AG08395 (cell line): ENCODE data around the gene CCR7.

Experiments
- DNase-seq: peaks from one replicate; pipeline ENCODE4 v3.0.0; 2012; ENCODE audit warnings: mixed read lengths, low spot score

CCR7 gene

DNA sequence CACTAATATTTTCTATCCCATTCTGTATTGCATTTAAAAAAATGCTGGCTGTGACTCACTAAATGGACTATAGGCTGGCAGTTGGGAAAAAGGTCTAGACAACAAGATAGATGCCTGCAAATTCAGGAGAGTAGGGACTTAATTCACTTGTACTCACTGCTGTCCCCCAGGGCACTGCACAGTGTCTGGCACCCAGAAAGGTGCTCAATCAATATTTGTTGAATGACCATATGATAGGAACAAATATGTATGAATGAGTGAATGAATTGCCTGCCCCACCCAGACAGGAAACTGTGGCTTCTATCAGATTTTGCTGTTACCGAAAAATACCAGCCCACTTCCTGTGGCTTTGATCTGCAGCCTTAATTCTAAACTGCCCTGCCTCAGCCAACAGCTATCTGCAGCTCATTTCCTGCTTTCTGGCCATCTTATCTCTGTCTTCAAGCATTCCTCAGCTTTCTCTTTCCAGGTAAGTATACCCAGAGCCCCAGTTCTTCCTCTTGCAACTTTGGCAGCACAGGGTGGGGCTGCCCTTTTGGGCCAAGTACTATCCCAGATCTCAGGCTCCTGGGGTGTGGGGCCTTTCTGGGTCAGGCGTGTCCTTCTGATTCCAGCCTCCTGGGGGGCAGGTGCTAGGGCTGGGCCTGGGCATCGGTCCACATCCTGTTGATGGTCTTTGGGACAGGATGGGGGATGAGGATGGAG lies 48.5 kb downstream of the CCR7 start:
- peak; percentile 49 for DNase-seq

DNA sequence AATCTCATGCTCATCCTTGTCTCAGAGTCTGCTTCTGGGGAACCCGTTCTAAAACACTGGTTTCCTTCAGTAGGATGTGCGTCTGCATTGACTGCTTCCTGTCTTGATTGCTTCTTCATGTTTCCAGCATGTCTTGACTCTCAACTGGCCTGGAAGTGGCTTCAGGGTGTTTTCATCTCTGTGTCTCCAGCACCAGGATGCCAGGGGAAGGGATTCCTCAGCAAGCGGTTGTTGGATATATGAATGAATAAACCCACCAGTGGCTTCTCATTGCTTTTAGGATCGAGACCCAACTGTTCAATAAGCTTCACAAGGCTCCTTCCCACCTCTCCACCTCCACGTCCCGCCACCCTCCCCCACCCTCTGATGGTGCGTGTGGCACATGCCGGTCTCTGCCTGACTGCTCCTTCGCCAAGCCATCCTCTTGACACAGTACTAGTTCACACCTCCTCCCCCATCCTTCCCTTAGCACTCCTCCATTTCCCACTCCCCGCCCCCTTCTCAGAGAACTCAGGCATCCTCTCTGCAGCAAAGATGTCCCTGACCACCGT lies 49.7 kb downstream of the CCR7 start:
- no peak for DNase-seq

DNA sequence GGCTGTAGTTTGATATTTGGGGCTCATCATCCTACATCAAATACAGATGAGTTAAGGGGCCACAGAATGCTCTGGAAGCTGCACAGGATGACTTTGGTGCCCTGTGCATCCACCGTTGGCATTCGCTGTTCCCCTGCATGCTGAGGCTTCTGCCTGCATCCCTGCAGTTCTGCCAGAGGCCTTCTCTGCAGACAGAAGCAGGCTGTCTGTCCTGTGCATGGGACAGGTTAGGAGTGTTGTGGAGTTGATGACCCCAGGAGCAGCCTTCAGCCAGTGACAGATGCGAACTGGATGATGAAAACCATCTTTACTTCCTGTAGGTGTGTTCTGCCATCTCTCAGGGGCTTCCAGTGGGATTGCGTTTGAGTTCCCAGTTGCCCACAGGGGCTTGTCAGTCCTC lies 50.3 kb downstream of the CCR7 start:
- no peak for DNase-seq

DNA sequence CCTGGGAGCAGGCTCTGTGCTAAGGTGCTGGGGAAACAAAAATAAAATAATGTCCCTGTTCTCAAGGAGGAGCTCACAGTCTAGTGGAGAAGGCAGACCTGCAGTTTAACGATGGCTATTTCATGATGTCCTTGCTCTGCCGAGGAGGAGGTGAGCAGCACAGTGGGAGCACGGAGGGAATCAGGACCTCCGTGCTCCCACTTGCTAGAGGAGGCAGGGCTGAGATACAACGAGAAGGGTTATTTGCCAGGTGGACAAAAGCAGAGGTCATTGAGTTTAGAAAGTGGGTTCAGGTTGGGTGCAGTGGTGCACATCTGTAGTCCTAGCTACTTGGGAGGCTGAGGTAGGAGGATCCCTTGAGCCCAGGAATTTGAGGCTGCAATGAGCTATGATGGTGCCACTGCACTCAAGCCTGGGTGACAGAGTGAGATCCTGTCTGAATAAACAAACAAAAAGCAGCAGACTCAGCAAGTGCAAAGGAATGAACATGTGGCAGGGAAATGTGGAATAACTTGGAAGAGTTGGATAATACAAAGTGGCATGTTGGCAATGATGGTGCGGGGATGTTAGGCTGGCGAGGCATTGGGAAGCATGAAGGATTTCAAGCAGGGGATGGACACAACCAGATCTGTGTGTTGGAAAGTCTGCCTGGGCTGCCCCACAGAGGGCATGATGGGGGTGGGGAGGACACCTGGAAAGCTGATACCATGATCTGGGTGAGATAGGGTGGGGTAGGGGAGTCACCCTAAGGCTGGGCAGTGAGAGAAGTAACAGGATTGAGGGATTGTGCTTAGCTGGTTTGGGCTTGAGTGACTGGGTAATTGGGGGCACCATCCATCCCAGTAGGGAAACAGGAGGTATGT lies 51.0 kb downstream of the CCR7 start:
- DNase-seq = no peak

DNA sequence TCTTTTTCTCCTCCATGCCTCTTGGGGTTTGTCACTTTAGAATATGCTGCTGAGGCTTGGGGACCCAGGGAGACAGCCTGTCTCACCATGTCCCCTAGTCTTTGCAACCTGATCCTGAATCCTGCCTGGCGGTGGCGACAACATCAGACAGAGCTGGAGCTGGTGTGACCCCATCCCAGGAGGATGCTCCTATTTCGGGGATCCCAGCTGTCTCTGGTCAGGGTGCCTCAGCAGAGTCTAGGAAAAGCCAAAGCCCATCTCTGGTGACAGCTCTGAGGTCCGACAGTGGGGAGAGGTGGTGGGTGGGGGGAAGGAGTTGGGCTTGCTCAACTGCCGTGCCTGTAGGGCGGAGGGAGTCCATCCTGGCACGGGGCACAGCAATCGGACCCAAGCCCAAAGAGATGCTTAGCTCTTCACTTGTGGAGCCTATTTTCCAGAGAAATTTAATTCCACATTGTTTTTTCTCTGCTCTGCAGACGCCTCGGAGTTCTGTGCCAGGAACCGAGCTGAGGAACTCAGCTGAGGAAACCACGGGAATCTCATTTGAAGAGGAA lies 53.5 kb downstream of the CCR7 start:
- DNase-seq = no peak

DNA sequence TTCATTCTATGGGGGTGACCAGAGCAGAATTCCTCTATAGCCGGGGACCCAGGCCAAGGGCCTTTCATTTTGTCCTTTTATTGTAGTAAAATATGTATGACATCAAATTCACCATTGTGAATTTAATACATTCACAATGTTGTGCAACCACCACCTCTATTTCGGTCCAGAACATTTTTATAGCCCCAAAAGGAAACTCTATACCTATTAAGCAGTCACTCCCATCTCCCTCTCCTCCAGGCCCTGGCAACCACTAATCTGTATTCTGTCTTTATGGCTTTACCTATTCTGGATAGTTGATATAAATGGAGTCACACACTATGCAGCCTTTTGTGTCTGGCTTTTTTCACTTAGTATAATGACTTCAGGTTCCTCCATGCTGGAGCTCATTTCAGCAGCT lies 54.1 kb downstream of the CCR7 start:
- no peak for DNase-seq

DNA sequence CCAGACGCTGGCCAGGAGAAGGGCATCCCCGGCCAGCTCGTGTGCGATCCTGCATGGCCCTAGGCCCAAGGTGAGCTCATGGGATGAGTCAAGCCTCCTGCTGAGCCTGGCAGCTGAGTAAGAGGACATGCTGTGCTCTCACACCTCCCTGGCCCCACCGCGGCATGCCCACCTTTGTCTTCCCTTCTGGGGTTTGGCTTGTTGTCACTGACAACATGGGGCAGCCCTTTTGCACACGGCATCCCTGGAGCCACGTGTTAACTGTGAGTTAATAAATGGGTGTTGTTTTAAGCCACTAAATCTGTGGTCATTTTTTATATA lies 55.0 kb downstream of the CCR7 start:
- no peak for DNase-seq

DNA sequence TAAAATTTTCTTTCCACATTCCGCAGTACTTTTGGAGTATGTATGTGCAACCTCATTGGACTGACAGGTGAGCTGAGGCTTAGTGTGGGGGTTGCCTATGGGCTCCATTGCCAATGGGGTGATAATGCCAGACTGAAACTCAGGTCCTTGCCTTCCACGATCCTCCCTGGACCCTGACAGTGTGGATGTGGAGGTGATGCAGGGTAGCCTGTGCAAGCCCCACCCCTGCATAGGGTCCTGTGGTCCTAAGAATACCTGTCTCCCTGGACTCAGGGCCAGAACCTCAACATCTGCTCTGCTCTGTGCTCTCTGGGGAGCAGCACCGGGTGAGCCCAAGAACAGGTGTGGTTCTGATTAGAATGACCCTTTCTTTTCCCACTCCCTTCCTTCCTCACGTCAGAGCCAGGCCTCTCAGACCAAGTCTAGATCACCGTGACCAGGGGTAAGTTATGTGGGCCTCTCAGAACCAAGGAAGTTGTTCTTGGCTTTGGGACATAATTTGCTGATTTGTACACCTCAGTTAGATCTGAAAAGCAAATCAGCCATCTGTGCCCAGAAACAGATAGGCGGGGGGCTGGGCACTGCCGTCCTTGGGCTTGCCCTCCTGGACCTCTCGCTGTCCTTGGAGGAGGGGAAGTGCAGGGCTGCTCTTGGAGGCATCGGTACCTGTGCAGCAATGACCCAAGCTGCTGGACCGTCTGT lies 55.5 kb downstream of the CCR7 start:
- DNase-seq = no peak

DNA sequence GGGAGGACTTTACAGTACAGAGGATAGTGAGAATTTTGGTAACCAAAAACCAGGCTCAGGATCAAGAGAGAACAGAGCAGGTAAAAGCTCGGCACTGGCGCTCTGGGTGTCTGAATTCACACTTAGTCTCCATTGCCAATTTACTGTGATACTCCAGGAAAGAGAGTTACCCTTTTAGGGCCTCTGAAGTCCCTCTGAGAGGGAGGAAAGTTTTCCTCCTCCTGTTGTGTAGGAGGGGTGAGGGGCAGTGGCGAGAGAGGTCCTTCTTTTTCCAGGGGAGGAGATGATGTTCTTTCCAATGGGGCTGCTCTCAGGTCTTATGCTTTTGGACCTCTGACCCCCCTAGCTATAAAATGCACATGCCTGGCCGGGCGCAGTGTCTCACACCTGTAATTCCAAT lies 58.5 kb downstream of the CCR7 start:
- DNase-seq = no peak
